Esophagus squamous epithelium (tissue), 4 donors: ENCODE results near the gene PANX1.

Experiments
- POLR2A ChIP-seq, 4 donors: fragments of 450-650 bp; IDR thresholded peaks; one replicate each; pipeline ENCODE4 v1.6.1; 2017; ENCODE audit warnings: antibody characterized with exemption in 4 of 4, mild to moderate bottlenecking in 4 of 4, moderate library complexity in 3 of 4
- TF ChIP-seq, protein P1 (sequence below), 6 experiments: fragments of 450-650 bp in 4 of 6; fragments of 200-600 bp in 2 of 6; sonication (generic) in 2 of 6; IDR thresholded peaks; one replicate each; pipeline ENCODE4 v1.5.1; 2016 to 2019; ENCODE audit warnings: antibody characterized with exemption in 6 of 6, mild to moderate bottlenecking in 4 of 6, moderate library complexity in 4 of 6

GRCh38 chr11:94090401-94090800 is 38.2 kb upstream of the PANX1 start:
- TF ChIP-seq POLR2A (IDR thresholded peaks at IDR 0.05): no peak
- TF ChIP-seq, protein P1, sequence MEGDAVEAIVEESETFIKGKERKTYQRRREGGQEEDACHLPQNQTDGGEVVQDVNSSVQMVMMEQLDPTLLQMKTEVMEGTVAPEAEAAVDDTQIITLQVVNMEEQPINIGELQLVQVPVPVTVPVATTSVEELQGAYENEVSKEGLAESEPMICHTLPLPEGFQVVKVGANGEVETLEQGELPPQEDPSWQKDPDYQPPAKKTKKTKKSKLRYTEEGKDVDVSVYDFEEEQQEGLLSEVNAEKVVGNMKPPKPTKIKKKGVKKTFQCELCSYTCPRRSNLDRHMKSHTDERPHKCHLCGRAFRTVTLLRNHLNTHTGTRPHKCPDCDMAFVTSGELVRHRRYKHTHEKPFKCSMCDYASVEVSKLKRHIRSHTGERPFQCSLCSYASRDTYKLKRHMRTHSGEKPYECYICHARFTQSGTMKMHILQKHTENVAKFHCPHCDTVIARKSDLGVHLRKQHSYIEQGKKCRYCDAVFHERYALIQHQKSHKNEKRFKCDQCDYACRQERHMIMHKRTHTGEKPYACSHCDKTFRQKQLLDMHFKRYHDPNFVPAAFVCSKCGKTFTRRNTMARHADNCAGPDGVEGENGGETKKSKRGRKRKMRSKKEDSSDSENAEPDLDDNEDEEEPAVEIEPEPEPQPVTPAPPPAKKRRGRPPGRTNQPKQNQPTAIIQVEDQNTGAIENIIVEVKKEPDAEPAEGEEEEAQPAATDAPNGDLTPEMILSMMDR (IDR thresholded peaks at IDR 0.05): no peak
